Measurements from ENCODE around the gene B4GALNT4.
"Not testable (repeated sequence)": the region's sequence is repeated elsewhere in the genome, so short reads cannot be mapped to it uniquely, and the experiment has no call there.

- not testable (repeated sequence) for TF ChIP-seq GABPA (IDR thresholded peaks at IDR 0.05 in 1 of 2, conservative IDR thresholded peaks at IDR 0.05 in 1 of 2); JUND (IDR thresholded peaks at IDR 0.05); CTCF (IDR thresholded peaks at IDR 0.05; ENCODE audit: low read depth, low read length, missing input control); RAD21 (IDR thresholded peaks at IDR 0.05); TAF1 (conservative IDR thresholded peaks at IDR 0.05); SP1 (IDR thresholded peaks at IDR 0.05); EGR1 (IDR thresholded peaks at IDR 0.05; ENCODE audit: low read depth in 2 of 2)
Observed at GRCh38 chr11:389369-389768, 20.1 kb downstream of the B4GALNT4 start.
